GM10248 (cell line): ENCODE data around the gene HERC2.
"Not testable (repeated sequence)": the region's sequence is repeated elsewhere in the genome, so short reads cannot be mapped to it uniquely, and the experiment has no call there.

Experiments
- CTCF ChIA-PET: fragments of 300-600 bp; sonication (Branson Sonifier 250); formaldehyde crosslinking; extraction: SDS; loops from one replicate; lab custom pipeline; 2021; ENCODE audit warnings: antibody characterized with exemption; lab: Yijun Ruan, JAX
- POLR2A ChIA-PET: fragments of 350-650 bp; sonication (Branson Sonifier 250); formaldehyde crosslinking; extraction: SDS; loops from one replicate; lab custom pipeline; 2020; ENCODE audit warnings: antibody characterized with exemption; lab: Yijun Ruan, JAX
- DNase-seq: peaks from one replicate; pipeline ENCODE4 v3.0.0; 2012; ENCODE audit errors: extremely low spot score
- CTCF ChIP-seq: IDR thresholded peaks from 2 replicates; pipeline ENCODE4 v1.5.1; 2012; ENCODE audit warnings: mild to moderate bottlenecking, low read depth; ENCODE audit errors: extremely low read depth, missing control alignments, control extremely low read depth

HERC2 gene

GRCh38 chr15:28122038-28122949 is 199.7 kb downstream of the HERC2 start:
- ChIA-PET POLR2A (no interaction called here), CTCF (interaction anchor here (0.6 to 4.4 kb wide), 2 partner anchors 21 to 1231 kb away, joined by 4 to 30 read pairs; no protein-coding TSS in a partner anchor)
- no peak for DNase-seq
- no peak for TF ChIP-seq CTCF

- CTCF ChIA-PET, DNase-seq, POLR2A ChIA-PET: not testable (repeated sequence)
Measured at GRCh38 chr15:28121577-28121976, 200.4 kb downstream of the HERC2 start.

- POLR2A ChIA-PET, result no interaction called here
- no peak for DNase-seq
- CTCF ChIA-PET, result interaction anchor here (1.5 kb wide), 1 partner anchor 1229 kb away, joined by 4 read pairs; no protein-coding TSS in a partner anchor
- no peak for TF ChIP-seq CTCF
Measured at GRCh38 chr15:28120359-28120640, 201.7 kb downstream of the HERC2 start.

GRCh38 chr15:28118531-28118930 is 203.4 kb downstream of the HERC2 start:
- no peak for TF ChIP-seq CTCF
- ChIA-PET POLR2A (no interaction called here), CTCF (interaction anchor here (0.9 to 2.2 kb wide), 2 partner anchors 8 to 15 kb away, joined by 3 to 8 read pairs; no protein-coding TSS in a partner anchor)
- no peak for DNase-seq

- TF ChIP-seq CTCF, result no peak
- ChIA-PET POLR2A (no interaction called here), CTCF (interaction anchor here (0.9 to 2.2 kb wide), 2 partner anchors 8 to 15 kb away, joined by 3 to 8 read pairs; no protein-coding TSS in a partner anchor)
- no peak for DNase-seq
Measured at GRCh38 chr15:28118083-28118482, 203.9 kb downstream of the HERC2 start.

- CTCF ChIA-PET, result interaction anchor here (0.9 to 2.2 kb wide), 2 partner anchors 9 to 14 kb away, joined by 3 to 8 read pairs; no protein-coding TSS in a partner anchor
- TF ChIP-seq CTCF, result no peak
- POLR2A ChIA-PET, result no interaction called here
- no peak for DNase-seq
Measured at GRCh38 chr15:28117432-28117990, 204.5 kb downstream of the HERC2 start.
